OCI-LY1 (cell line): ENCODE results near the gene CNPY2.

Experiments
- CTCF ChIP-seq: fragments of 200-600 bp; sonication (generic), shearing (Covaris generic); IDR thresholded peaks from 2 replicates; pipeline ENCODE4 v1.5.1; 2017; ENCODE audit warnings: mild to moderate bottlenecking, antibody characterized with exemption, low read length, moderate library complexity, mixed read lengths
- EZH2 ChIP-seq: fragments of 200-600 bp; sonication (generic), shearing (Covaris generic); IDR thresholded peaks from 2 replicates; pipeline ENCODE4 v1.8.0; 2017; ENCODE audit warnings: borderline replicate concordance, mixed run types, mild to moderate bottlenecking, antibody characterized with exemption, low read length, moderate library complexity, mixed read lengths

- TF ChIP-seq CTCF (no peak), EZH2 (no peak)
These were observed 46.6 kb upstream of the CNPY2 start, which contains the start of gene APOF for GRCh38 chr12:56362130-56363059.
